SJCRH30 (cell line): ENCODE measurements around the gene RUNX1. TPM values are rescaled to one million over a fixed set of nuclear protein-coding genes. Genes with fewer than 3 reads are reported as not detected.
A peak's percentile ranks its signal among the peaks of the same experiment; 100 is the strongest.
"Not testable (repeated sequence)": the region's sequence is repeated elsewhere in the genome, so short reads cannot be mapped to it uniquely, and the experiment has no call there.

Experiments used
- DNase-seq, 2 experiments: peaks; one replicate each; pipeline ENCODE4 v3.0.0-alpha.2; 2015 to 2020
- H3K27ac ChIP-seq: fragments of 250-450 bp; sonication (Bioruptor Pico); 2 replicates; pipeline ENCODE4 v1.5.1; 2020; ENCODE audit warnings: mild to moderate bottlenecking, moderate library complexity
- H3K27me3 ChIP-seq: fragments of 250-450 bp; sonication (Bioruptor Pico); 2 replicates; pipeline ENCODE4 v1.5.1; 2020; ENCODE audit warnings: mild to moderate bottlenecking, moderate library complexity
- H3K36me3 ChIP-seq: fragments of 250-450 bp; sonication (Bioruptor Pico); 2 replicates; pipeline ENCODE4 v1.5.1; 2020; ENCODE audit warnings: mild to moderate bottlenecking, moderate library complexity
- H3K4me1 ChIP-seq: fragments of 250-450 bp; sonication (Bioruptor Pico); 2 replicates; pipeline ENCODE4 v1.5.1; 2020; ENCODE audit warnings: mild to moderate bottlenecking, moderate library complexity
- H3K4me3 ChIP-seq: fragments of 250-450 bp; sonication (Bioruptor Pico); 2 replicates; pipeline ENCODE4 v1.5.1; 2020; ENCODE audit warnings: mild to moderate bottlenecking, moderate library complexity
- H3K9me3 ChIP-seq: fragments of 250-450 bp; sonication (Bioruptor Pico); replicated peaks from 2 replicates; pipeline ENCODE4 v1.5.1; 2020; ENCODE audit warnings: mild to moderate bottlenecking, moderate library complexity
- total RNA-seq: library from RNA; depleted of rRNA; stranded (reverse); fragments of >200 nt; shearing (Covaris generic); gene quantifications from 2 replicates; pipeline ENCODE4 v1.2.3, GENCODE V29; 2014

Gene RUNX1
- total RNA-seq, 1 experiment from 2014 or later: 23.7 TPM

DNA sequence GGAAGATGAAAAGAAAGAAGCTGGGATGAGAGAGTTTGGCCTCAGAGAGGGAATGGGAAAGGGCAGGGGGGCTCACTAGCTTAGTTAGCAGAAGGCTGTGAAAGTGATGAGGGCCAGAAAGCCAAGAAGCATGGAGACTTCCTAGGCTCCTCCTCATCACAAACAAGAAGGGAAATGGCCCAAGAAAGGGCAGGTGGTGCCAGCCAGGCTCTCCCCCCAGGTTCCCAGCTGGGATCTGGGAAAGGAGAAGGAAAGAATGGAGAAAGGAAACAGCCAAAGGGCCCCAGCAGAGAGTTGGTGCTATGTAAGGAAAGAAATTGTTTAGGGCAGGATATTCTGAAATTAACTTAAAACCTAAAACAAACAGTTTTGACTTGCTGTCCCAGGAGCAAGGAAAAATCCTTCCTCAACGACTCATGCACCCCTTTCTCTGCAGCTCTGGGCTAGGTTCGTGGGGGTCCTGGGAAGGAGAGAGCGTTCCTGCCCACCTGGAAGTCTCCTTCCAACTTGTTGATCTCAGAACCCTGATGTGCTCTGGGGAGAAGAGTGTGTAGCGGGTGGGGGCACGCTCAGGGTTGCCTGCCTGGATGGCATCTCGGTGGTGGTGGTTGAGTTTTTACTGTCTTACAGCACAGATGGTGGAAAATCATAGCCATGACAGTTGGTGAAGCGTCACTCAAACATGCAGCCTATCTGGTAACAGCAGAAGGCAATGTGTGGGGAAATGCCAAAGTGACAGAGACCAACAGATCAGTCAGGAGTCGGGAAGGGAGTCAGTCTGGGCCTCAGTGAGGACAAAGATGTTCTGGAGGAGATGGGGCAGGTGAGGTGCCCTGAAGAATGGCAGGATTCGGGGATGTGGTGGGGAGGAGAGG is 233.0 kb downstream of the RUNX1 start:
- Histone ChIP-seq H3K27ac (no peak overlapping the region), H3K4me1 (peaks cover 42% of the 10 kb centered on the region), H3K4me3 (no peak overlapping the region), H3K9me3 (no peaks in the 10 kb centered on the region), H3K27me3 (no peaks in the 10 kb centered on the region), H3K36me3 (peaks cover 54% of the 10 kb centered on the region)
- DNase-seq: no peak

DNA sequence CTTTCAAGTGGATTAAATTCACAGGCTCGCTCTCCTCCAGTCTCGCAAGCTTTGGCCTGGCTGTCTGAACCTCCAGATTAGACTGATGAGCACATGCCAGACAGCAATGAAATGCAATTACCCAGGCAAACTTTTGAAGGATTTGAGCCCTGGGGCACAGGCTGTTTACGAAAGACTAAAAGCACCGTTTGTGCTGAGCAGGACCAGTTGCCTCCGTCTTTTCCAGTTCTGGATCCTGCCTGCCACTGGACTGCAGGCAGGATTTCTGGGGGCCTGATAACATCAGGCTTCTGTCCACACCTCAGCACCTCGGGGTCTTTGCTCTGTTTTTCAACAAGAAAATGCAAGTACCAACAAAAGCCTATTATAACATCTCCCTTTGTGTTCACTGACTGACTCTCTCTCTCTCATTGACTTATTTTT is 234.6 kb downstream of the RUNX1 start:
- peaks cover 54% of the 10 kb centered on the region for H3K36me3 ChIP-seq
- no peaks in the 10 kb centered on the region for H3K27me3 ChIP-seq
- no peak overlapping the region for H3K4me3 ChIP-seq
- peaks cover 34% of the 10 kb centered on the region for H3K4me1 ChIP-seq
- no peaks in the 10 kb centered on the region for H3K9me3 ChIP-seq
- no peak overlapping the region for H3K27ac ChIP-seq
- DNase-seq: peak in 1 of 2 experiments; percentile 42

DNA sequence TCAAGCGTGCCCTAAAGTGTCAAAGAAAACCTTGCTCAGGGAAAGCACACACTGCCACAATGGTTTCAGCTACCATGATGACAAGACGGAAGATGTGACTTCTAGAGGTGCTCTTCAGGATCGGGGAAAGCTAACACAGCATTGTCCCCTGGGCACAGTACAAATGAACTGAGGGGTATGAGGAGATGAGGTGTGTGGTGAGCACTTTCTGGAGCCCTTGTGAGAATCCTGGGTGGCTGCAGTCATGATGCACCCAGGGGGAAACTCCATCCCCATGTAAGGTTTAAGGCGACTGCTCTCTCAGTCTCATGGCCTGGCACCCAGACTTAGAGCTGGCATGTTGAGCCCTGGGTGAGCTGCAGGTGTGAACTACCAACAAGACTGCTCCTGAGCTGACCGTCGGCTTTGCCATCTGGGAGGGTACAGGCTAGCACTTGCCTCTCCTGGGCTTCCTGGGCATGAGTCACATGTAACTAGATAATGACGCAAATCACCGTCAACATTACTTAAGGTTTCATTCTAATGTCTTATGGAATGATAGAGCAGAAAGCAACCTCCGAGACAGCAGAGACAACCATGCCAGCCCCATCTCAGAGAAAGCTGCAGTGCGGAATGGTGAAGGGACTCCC is 235.7 kb downstream of the RUNX1 start:
- H3K9me3 ChIP-seq: no peaks in the 10 kb centered on the region
- DNase-seq: no peak
- peaks cover 22% of the 10 kb centered on the region for H3K4me1 ChIP-seq
- no peaks in the 10 kb centered on the region for H3K27me3 ChIP-seq
- peaks cover 48% of the 10 kb centered on the region for H3K36me3 ChIP-seq
- no peak overlapping the region for H3K4me3 ChIP-seq
- H3K27ac ChIP-seq: no peak overlapping the region

DNA sequence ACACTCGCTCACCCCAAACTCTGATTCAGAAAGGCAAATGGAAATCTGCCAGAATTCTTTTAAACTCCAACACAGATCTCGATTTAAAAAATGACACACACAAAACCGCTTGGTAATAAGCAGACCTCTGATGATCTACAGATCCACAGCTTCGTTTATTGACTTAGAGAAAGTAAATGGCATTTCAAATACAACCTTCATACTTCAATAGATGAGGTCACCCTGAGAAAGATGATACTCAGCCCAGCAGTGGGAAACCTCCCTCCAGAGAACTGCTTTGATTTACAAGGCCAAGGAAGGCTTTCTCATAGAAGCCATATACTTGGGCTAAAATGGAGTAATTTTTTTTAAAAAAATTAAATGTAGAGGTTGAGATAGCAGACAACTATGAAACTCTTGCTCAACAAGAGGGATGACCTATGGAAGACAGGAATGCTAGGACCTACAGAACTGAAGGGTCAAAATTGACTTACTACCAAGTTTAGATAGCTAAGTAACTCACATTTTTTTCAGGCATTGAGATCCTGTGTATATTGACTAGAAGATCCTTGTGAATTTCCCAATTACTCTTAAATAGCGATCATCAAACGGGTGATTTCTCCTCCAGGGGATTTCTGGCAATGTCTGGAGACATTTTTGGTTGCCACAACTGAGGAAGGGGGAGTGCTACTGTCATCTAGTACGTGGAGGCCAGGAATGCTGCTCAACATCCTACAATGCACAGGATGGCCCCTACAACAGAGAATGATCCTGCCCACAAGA is 236.4 kb downstream of the RUNX1 start:
- H3K36me3 ChIP-seq: peaks cover 45% of the 10 kb centered on the region
- no peaks in the 10 kb centered on the region for H3K9me3 ChIP-seq
- H3K4me1 ChIP-seq: peaks cover 24% of the 10 kb centered on the region
- DNase-seq: peak in 1 of 2 experiments; percentile 35
- H3K4me3 ChIP-seq: no peak overlapping the region
- no peaks in the 10 kb centered on the region for H3K27me3 ChIP-seq
- H3K27ac ChIP-seq: no peak overlapping the region

DNA sequence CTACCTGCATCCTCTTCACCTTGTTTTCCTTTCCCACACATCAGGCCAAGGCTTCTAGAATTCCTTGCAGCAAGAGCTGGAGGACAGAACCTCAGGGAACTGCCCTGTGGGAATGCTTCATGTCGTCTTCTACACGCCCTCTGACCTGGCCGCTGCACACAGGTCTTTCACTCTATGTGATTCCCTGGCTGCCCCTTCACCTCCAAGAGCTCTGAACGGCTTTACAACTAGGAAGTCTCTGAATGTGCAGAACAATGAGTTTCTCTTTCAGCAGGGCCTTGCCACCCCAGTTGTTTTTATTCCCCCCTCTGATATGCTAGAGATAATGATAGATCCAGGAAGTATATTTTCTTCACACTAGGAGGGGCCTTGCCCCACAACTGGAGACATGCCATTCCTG is 237.7 kb downstream of the RUNX1 start:
- Histone ChIP-seq H3K9me3 (no peaks in the 10 kb centered on the region; the same call in 1 of the 2 replicates), H3K4me1 (peaks cover 29% of the 10 kb centered on the region)
- DNase-seq: no peak

DNA sequence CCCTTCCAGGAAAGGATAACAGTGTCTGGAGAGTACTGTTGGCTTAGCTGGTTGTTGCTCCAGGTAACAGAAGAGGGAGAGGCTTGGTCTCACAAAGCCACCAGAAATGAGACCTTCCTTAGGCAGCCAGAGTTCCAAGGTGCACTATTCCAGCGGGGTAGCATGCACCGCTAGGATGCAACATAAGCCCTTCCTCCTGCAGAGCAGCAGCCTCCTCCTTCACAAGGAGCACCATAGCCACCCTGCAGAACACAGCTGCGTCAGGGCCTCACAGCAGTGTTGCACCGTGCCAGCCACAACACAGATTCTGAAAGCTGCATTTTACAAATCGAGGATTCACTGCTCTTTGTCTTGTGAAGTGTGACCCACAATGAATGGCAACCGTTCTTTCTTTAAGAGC is 238.3 kb downstream of the RUNX1 start:
- Histone ChIP-seq H3K27me3 (no peaks in the 10 kb centered on the region), H3K9me3 (no peaks in the 10 kb centered on the region; the same call in 1 of the 2 replicates), H3K4me3 (no peak overlapping the region), H3K4me1 (peaks cover 29% of the 10 kb centered on the region), H3K36me3 (peaks cover 47% of the 10 kb centered on the region), H3K27ac (no peak overlapping the region)
- DNase-seq: no peak

More for the DNA sequence above, 237.7 kb downstream of the RUNX1 start:
- Histone ChIP-seq H3K27ac (no peak overlapping the region), H3K4me3 (no peak overlapping the region), H3K36me3 (peaks cover 47% of the 10 kb centered on the region), H3K27me3 (no peaks in the 10 kb centered on the region)

DNA sequence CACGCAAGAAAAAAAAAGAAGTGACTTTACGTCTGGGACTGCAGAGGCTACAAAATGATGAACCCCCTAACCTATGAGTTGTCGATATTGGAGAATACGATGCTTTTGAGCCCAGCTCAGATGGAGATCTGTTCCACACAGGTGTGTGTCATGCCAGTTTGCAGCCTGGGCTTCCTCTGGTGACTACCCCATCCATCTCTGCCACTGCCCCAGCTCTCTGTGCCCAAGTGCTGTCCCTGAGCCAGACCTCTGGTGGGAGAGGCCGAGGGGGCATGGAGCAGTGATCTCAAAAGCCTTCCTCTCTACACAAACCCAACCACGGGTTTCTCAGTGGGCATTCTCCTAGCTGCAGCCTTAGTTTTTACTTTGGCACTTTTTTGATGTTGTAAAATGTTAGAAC is 239.3 kb downstream of the RUNX1 start:
- DNase-seq: no peak
- Histone ChIP-seq H3K4me1 (peaks cover 26% of the 10 kb centered on the region), H3K4me3 (no peak overlapping the region), H3K36me3 (peaks cover 57% of the 10 kb centered on the region), H3K27ac (no peak overlapping the region), H3K9me3 (no peaks in the 10 kb centered on the region; the same call in 1 of the 2 replicates), H3K27me3 (no peaks in the 10 kb centered on the region)

DNA sequence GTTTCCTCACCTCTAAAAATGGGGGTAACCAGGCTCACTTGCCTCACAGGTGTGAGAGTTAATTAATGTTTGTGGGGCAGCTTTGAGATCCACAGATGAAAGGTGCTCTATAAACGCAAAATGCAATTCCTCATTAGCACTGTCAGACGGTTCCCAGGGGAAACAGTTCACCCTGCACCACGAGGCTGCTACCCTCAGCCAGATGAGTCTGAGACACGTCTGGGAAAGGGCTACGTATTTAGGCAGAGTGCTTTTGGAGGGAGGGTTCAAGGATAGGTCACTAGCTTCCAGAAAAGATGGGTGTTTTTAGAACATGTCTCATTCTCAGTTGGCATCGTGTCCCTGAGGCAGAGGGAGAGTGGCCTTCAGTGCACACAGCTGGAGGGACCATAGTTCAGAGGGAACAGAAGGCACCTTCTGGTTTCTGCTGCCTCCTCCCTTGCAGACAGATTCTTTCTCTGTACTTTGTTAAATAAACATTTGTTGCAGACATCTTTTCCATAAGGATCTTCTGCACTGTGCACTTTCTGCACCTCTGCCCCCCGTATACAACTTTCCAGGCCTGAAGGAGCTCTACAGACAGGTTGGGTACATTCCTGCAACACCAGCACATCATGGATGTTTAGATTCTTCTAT is 240.4 kb downstream of the RUNX1 start:
- peak overlapping the region; percentile 67 for H3K27ac ChIP-seq
- no peaks in the 10 kb centered on the region for H3K27me3 ChIP-seq
- H3K36me3 ChIP-seq: peaks cover 54% of the 10 kb centered on the region
- H3K9me3 ChIP-seq: no peaks in the 10 kb centered on the region; the same call in 1 of the 2 replicates
- peaks cover 19% of the 10 kb centered on the region for H3K4me1 ChIP-seq
- peak in 1 of 2 experiments; percentile 12 for DNase-seq
- H3K4me3 ChIP-seq: no peak overlapping the region

DNA sequence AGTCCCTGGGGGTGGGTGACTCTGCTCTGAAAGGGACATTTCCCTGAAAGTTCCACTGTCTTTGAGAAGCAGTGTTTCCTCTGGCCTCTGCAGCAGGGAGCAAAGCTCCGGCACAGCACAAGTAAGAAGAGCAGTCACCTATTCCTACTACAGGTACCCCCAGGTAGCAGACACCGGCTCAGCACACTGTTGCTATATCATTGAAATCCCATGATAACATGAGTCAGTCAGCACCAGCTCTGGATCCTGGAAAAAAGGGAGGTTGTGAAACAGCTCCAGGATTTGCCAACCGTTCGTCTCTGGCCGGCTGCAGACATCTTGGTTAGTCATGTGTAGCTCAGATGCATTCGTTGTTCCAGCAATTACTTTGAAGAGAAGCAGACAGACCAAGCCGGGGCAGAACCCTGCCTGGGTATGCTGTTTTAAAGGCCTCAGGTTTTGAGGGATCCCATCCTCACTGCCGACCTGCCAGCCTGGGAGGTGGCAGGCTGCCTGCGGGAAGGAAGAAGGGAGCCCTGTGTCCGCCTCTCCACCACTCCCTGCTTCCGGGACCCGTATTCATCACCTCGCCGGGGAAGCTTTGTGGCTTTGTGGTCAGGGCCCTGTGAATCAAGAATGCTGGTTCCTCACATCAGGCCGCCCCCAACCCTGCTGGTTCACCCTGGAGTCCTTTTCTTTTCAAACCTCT is 241.1 kb downstream of the RUNX1 start:
- Histone ChIP-seq H3K27me3 (no peaks in the 10 kb centered on the region), H3K4me3 (no peak overlapping the region), H3K4me1 (peaks cover 17% of the 10 kb centered on the region), H3K9me3 (no peaks in the 10 kb centered on the region; the same call in 1 of the 2 replicates), H3K36me3 (peaks cover 48% of the 10 kb centered on the region), H3K27ac (peak overlapping the region; percentile 67)
- DNase-seq: peak; percentile 43 to 52

DNA sequence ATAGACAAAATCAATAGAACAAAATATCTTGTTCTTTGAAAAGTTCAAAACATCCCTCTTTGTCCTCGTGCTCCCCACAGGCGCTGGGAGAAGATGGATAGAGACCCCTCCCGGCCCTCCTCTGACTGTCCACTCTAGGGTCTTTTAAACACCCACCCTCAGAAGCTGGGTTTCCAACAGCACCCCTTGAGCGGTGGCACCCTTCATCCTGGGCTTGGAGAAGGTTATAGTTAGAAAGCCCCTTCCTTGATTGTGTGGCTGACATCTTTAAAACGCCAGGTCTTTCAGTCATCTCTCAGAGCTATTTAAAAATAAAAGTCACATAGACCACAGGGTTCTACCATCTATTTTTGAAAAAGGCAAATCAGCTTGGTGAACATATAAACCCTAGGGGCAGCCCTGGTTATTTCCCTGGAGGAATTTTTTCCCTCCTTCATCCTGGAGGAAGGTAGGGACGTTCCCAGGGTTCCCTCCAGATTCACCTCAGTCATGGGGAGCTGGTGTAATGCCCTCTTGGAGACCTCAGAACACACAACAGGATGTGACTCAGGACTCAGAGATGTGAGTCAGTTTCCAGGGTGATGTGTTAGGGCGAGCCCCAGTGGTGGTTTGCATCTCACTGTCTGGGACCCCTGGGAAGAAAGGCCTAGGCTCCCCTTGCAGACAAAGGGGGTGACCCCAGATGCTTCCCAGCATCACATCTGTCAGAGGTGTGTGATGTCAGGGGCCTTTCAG is 241.8 kb downstream of the RUNX1 start:
- H3K27ac ChIP-seq: peak overlapping the region; percentile 67
- H3K4me3 ChIP-seq: no peak overlapping the region
- H3K36me3 ChIP-seq: peaks cover 52% of the 10 kb centered on the region

DNA sequence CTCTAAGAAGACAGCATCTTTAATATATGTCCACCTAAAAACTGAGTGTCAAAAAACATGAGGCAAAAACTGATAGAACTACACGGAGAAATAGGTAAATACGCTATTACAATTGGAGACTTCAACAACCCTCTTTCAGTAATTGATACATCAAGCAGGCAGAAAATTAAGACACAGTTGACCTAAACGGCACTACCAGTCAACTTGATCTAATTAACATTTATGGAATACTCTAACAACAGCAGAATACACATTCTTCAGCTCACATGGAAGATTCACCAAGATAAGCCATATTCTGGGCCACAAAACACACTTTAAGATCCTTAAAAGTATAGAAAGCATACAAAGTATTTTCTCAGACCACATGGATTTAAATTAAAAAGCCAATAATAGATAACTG is 242.7 kb downstream of the RUNX1 start:
- H3K27me3 ChIP-seq: no peaks in the 10 kb centered on the region
- H3K27ac ChIP-seq: no peak overlapping the region
- peaks cover 12% of the 10 kb centered on the region; the same call in 1 of the 2 replicates for H3K4me1 ChIP-seq
- H3K4me3 ChIP-seq: no peak overlapping the region
- H3K9me3 ChIP-seq: no peaks in the 10 kb centered on the region; the same call in 1 of the 2 replicates
- H3K36me3 ChIP-seq: peaks cover 53% of the 10 kb centered on the region
- DNase-seq: no peak

More for the DNA sequence above, 241.8 kb downstream of the RUNX1 start:
- no peaks in the 10 kb centered on the region for H3K27me3 ChIP-seq
- no peaks in the 10 kb centered on the region; the same call in 1 of the 2 replicates for H3K9me3 ChIP-seq
- peaks cover 15% of the 10 kb centered on the region for H3K4me1 ChIP-seq
- DNase-seq: peak; percentile 24 to 33

DNA sequence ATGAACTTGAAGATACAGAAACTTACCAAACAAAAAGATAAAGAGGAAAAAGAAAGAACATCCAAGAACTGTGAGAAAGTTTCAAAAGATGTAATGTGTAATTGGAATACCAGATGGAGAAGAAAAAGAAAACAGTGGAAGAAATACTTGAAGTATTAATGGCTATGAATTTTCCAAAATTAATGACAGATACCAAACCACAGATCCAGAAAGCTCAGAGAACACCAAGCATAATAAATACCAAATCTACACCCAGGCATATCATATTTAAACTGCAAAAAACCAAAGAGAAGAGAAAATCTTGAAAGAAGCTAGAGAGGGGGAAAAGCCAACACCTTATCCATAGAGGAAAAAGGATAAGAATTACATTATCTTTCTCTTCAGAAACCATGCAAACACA is 243.9 kb downstream of the RUNX1 start:
- Histone ChIP-seq H3K4me3 (no peak overlapping the region), H3K4me1 (peaks cover 12% of the 10 kb centered on the region; the same call in 1 of the 2 replicates), H3K27ac (no peak overlapping the region), H3K9me3 (no peaks in the 10 kb centered on the region; the same call in 1 of the 2 replicates), H3K27me3 (no peaks in the 10 kb centered on the region), H3K36me3 (peaks cover 56% of the 10 kb centered on the region)
- no peak for DNase-seq

DNA sequence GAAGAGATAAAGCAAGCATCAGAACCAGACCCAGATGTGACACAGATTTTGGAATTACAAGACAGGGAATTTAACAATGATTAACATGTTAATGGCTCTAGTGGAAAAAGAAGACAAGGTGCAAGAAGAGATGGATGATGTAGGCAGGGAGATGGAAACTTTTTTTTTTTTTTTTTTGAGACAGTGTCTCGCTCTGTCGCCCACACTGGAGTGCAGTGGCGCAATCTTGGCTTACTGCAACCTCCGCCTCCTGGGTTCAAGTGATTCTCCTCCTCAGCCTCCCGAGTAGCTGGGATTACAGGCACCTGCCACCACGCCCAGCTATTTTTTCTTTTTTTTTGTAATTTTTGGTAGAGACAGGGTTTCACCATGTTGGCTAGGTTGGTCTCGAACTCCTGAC is 244.5 kb downstream of the RUNX1 start:
- Histone ChIP-seq H3K36me3 (peaks cover 53% of the 10 kb centered on the region), H3K4me1 (peaks cover 12% of the 10 kb centered on the region; the same call in 1 of the 2 replicates)
- not testable (repeated sequence) for H3K27ac ChIP-seq, H3K9me3 ChIP-seq, H3K4me3 ChIP-seq, H3K27me3 ChIP-seq, DNase-seq
